ENCODE results near the gene MRPL53.

DNA sequence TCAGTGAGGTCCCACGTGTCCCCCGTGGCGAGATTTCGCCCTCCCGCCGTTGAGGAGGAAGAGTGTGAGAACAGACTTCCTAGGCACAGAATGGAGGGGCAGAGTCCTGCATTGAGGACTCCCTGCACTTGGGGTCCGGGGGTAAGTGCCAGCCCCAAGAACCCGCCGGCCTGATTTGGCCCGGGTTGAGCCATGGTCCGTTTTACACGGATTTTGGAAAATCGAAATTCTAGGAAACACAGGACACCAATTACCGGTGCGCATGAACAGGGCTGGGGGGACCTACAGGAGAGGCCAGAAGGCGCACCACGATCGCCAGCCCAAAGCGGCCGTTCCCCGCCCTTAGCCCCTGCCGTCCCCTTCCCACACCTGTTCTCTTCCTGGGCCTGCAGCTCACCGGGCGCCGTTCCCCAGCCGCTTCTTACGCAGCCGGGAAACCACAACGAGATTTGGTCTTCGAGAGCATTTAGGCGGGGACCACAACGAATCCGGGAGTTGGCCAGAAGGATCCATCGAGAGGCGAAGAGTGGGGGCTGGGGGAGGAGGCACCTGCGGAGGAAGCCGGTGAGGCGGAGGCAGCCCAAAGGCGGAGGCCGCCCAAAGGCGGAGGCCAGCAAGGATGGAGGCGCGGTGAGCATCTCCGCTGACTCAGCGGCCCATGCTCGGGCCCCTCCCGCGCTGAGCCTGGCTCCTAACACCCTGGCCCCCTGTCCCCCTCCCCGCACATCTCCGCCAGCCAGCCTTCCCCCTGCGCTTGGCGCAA is 41.3 kb upstream of the MRPL53 start:
- TF ChIP-seq, protein P1, sequence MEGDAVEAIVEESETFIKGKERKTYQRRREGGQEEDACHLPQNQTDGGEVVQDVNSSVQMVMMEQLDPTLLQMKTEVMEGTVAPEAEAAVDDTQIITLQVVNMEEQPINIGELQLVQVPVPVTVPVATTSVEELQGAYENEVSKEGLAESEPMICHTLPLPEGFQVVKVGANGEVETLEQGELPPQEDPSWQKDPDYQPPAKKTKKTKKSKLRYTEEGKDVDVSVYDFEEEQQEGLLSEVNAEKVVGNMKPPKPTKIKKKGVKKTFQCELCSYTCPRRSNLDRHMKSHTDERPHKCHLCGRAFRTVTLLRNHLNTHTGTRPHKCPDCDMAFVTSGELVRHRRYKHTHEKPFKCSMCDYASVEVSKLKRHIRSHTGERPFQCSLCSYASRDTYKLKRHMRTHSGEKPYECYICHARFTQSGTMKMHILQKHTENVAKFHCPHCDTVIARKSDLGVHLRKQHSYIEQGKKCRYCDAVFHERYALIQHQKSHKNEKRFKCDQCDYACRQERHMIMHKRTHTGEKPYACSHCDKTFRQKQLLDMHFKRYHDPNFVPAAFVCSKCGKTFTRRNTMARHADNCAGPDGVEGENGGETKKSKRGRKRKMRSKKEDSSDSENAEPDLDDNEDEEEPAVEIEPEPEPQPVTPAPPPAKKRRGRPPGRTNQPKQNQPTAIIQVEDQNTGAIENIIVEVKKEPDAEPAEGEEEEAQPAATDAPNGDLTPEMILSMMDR (IDR thresholded peaks at IDR 0.05): no peak
- TF ChIP-seq POLR2A (IDR thresholded peaks at IDR 0.05): no peak
